Upper lobe of left lung (tissue), 4 donors: ENCODE measurements around the gene PPM1B.

Experiments used
- POLR2A ChIP-seq, 4 donors: fragments of 450-650 bp; IDR thresholded peaks; one replicate each; pipeline ENCODE4 v1.5.1; 2016 to 2017; ENCODE audit warnings: antibody characterized with exemption in 4 of 4, mild to moderate bottlenecking in 2 of 4
- POLR2AphosphoS5 ChIP-seq, 2 donors: sonication (generic); formaldehyde crosslinking; IDR thresholded peaks; one replicate each; pipeline ENCODE4 v1.5.1; 2017; ENCODE audit warnings: antibody characterized with exemption in 2 of 2
- TF ChIP-seq, protein P1 (sequence below), 6 experiments: fragments of 450-650 bp in 4 of 6; fragments of 200-600 bp in 2 of 6; sonication (generic) in 2 of 6; IDR thresholded peaks; one replicate each; pipeline ENCODE4 v1.5.1; 2016 to 2019; ENCODE audit warnings: antibody characterized with exemption in 6 of 6

DNA sequence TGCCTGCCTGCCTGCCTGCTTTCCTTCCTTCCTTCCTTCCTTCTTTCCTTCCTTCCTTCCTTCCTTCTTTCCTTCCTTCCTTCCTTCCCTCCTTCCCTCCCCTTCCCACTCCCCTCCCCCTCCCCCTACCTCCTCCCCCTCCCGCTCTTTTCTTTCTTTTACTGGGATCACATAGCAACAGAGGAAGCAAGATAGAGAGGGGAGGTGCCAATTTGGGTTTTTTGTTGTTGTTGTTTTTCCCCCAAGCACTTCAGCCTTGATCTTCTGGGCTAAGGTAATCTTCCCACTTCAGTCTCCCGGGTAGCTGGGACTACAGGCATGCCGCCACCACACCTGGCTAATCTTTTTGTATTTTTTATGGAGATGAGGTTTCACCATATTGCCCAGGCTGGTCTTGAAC, 20.0 kb downstream of the PPM1B start:
- no peak for TF ChIP-seq POLR2A (IDR thresholded peaks at IDR 0.05)
- TF ChIP-seq, protein P1, sequence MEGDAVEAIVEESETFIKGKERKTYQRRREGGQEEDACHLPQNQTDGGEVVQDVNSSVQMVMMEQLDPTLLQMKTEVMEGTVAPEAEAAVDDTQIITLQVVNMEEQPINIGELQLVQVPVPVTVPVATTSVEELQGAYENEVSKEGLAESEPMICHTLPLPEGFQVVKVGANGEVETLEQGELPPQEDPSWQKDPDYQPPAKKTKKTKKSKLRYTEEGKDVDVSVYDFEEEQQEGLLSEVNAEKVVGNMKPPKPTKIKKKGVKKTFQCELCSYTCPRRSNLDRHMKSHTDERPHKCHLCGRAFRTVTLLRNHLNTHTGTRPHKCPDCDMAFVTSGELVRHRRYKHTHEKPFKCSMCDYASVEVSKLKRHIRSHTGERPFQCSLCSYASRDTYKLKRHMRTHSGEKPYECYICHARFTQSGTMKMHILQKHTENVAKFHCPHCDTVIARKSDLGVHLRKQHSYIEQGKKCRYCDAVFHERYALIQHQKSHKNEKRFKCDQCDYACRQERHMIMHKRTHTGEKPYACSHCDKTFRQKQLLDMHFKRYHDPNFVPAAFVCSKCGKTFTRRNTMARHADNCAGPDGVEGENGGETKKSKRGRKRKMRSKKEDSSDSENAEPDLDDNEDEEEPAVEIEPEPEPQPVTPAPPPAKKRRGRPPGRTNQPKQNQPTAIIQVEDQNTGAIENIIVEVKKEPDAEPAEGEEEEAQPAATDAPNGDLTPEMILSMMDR (IDR thresholded peaks at IDR 0.05): no peak
- TF ChIP-seq POLR2AphosphoS5 (IDR thresholded peaks at IDR 0.05): no peak
